Keratinocyte (primary cell): ENCODE results near the gene MSI2. TPM values are rescaled to one million over a fixed set of nuclear protein-coding genes. Genes with fewer than 3 reads are reported as not detected.

Experiments
- DNase-seq: peaks from one replicate; pipeline ENCODE4 v3.0.0-alpha.2; 2011; ENCODE audit warnings: low read depth, missing footprints, low spot score
- FAIRE-seq: peaks from 2 replicates; lab custom pipeline; 2011; peaks lifted over from hg19 to GRCh38; lab: Jason Lieb, UNC
- H2AFZ ChIP-seq: 2 replicates; pipeline ENCODE4 v1.6.0; 2012; ENCODE audit warnings: low read length, control low read depth, inconsistent platforms; ENCODE audit not compliant: control insufficient read depth
- H3K27ac ChIP-seq: 2 replicates; pipeline ENCODE4 v1.5.1; 2011; ENCODE audit warnings: low read length; ENCODE audit not compliant: control insufficient read depth, insufficient read depth
- H3K27me3 ChIP-seq: 3 replicates; pipeline ENCODE4 v1.6.0; 2011; ENCODE audit warnings: low read length; ENCODE audit not compliant: control insufficient read depth, insufficient read depth; ENCODE audit errors: extremely low read depth
- H3K36me3 ChIP-seq, 2 experiments: 2 replicates in 1 of 2; 3 replicates in 1 of 2; pipeline ENCODE4 v1.5.1; 2011; ENCODE audit warnings: low read length in 2 of 2, mild to moderate bottlenecking in 1 of 2; ENCODE audit not compliant: control insufficient read depth in 2 of 2, insufficient read depth in 2 of 2; ENCODE audit errors: extremely low read depth in 1 of 2
- H3K4me1 ChIP-seq: 3 replicates; pipeline ENCODE4 v1.5.1; 2011; ENCODE audit warnings: low read length; ENCODE audit not compliant: control insufficient read depth, insufficient read depth; ENCODE audit errors: extremely low read depth
- H3K4me2 ChIP-seq: 3 replicates; pipeline ENCODE4 v1.6.0; 2011; ENCODE audit warnings: low read depth, low read length; ENCODE audit not compliant: control insufficient read depth, insufficient read depth; ENCODE audit errors: extremely low read depth
- H3K4me3 ChIP-seq, 3 experiments: fragments of 200-600 bp in 1 of 3; sonication (generic) in 1 of 3; 2 replicates in 2 of 3; 3 replicates in 1 of 3; pipeline ENCODE4 v1.5.1; 2011 to 2016; ENCODE audit warnings: low read length in 3 of 3, mild to moderate bottlenecking in 3 of 3, control low read depth in 2 of 3, inconsistent platforms in 1 of 3, low read depth in 1 of 3, mixed read lengths in 1 of 3, mixed run types in 1 of 3, moderate library complexity in 1 of 3; ENCODE audit not compliant: control insufficient read depth in 2 of 3, insufficient read depth in 2 of 3; ENCODE audit errors: extremely low read depth in 1 of 3
- H3K79me2 ChIP-seq: 2 replicates; pipeline ENCODE4 v1.6.0; 2012; ENCODE audit warnings: low read length; ENCODE audit not compliant: control insufficient read depth, insufficient read depth
- H3K9ac ChIP-seq: 3 replicates; pipeline ENCODE4 v1.6.0; 2011; ENCODE audit warnings: low read length; ENCODE audit not compliant: control insufficient read depth, insufficient read depth; ENCODE audit errors: extremely low read depth
- H3K9me1 ChIP-seq: 3 replicates; pipeline ENCODE4 v1.6.0; 2011; ENCODE audit warnings: low read length; ENCODE audit not compliant: control insufficient read depth, insufficient read depth; ENCODE audit errors: extremely low read depth
- H3K9me3 ChIP-seq: 2 replicates; pipeline ENCODE4 v1.5.1; 2012; ENCODE audit warnings: low read depth, low read length; ENCODE audit not compliant: control insufficient read depth
- H4K20me1 ChIP-seq: 3 replicates; pipeline ENCODE4 v1.6.0; 2011; ENCODE audit warnings: low read length; ENCODE audit not compliant: control insufficient read depth, insufficient read depth; ENCODE audit errors: extremely low read depth
- CTCF ChIP-seq, 3 experiments: IDR thresholded peaks in 1 of 3; conservative IDR thresholded peaks in 1 of 3; optimal IDR thresholded peaks in 1 of 3; 2 replicates in 2 of 3; 3 replicates in 1 of 3; pipeline versions ENCODE3 to v1.5.1; 2011; ENCODE audit warnings: low read length in 3 of 3, mild to moderate bottlenecking in 3 of 3, moderate library complexity in 2 of 3, control low read depth in 1 of 3, inconsistent platforms in 1 of 3; ENCODE audit not compliant: insufficient read depth in 2 of 3; ENCODE audit errors: extremely low read depth in 1 of 3
- EZH2 ChIP-seq: IDR thresholded peaks from one replicate; pipeline ENCODE4 v1.6.1; 2012; ENCODE audit warnings: inconsistent platforms, mild to moderate bottlenecking, low read length, moderate library complexity
- dilution Hi-C: fragments of 300-500 bp; cut with MboI; formaldehyde crosslinking; loops from one replicate; pipeline ENCODE4 v1.7.0; 2020; ENCODE audit warnings: low sequenced_read_pairs; ENCODE audit not compliant: extremely low pct_ligation_motif_present
- polyA plus RNA-seq, 5 experiments: library from polyadenylated mRNA; depleted of rRNA in 3 of 5; stranded (reverse) in 3 of 5; stranded (forward) in 1 of 5; unstranded in 1 of 5; fragments of >200 nt; gene quantifications; 1 replicate in 1 of 5; 2 replicates in 3 of 5; 3 replicates in 1 of 5; pipeline versions ENCODE4 v1.2.1 to v1.2.3, GENCODE V29; 2011 to 2012; ENCODE audit warnings: missing spikeins in 2 of 5, low read depth in 1 of 5, low replicate concordance in 1 of 5

MSI2 gene
- polyA plus RNA-seq, 1 donor (not counting 4 experiments of a cell fraction or from before 2014, with no cell fraction given): 22.3 TPM

- FAIRE-seq (no peak), DNase-seq (no peak)
- Histone ChIP-seq H2AFZ (no peak overlapping the region), H3K4me2 (no peak overlapping the region), H3K9ac (no peak overlapping the region), H3K4me1 (no peaks in the 10 kb centered on the region), H4K20me1 (peaks cover 4% of the 10 kb centered on the region), H3K9me1 (no peaks in the 10 kb centered on the region), H3K36me3 (no peaks in the 10 kb centered on the region), H3K79me2 (no peaks in the 10 kb centered on the region), H3K4me3 (no peak overlapping the region), H3K27ac (no peak overlapping the region), H3K9me3 (no peaks in the 10 kb centered on the region), H3K27me3 (no peaks in the 10 kb centered on the region)
- dilution Hi-C loops: no loop called here
- no peak for TF ChIP-seq EZH2
- TF ChIP-seq CTCF (optimal IDR thresholded peaks at IDR 0.05 in 1 of 3, IDR thresholded peaks at IDR 0.05 in 1 of 3, conservative IDR thresholded peaks at IDR 0.05 in 1 of 3; ENCODE audit: extremely low read depth in 1 of 3, insufficient read depth in 2 of 3, low read length in 3 of 3): no peak
Observed at GRCh38 chr17:57338257-57338914, 82.1 kb downstream of the MSI2 start.

- no peak overlapping the region for H2AFZ ChIP-seq
- H3K27ac ChIP-seq: no peak overlapping the region
- no peaks in the 10 kb centered on the region for H3K9me3 ChIP-seq
- H3K9me1 ChIP-seq: no peaks in the 10 kb centered on the region
- no peaks in the 10 kb centered on the region for H3K4me1 ChIP-seq
- no peak overlapping the region for H3K9ac ChIP-seq
- no peak for TF ChIP-seq CTCF (optimal IDR thresholded peaks at IDR 0.05 in 1 of 3, IDR thresholded peaks at IDR 0.05 in 1 of 3, conservative IDR thresholded peaks at IDR 0.05 in 1 of 3; ENCODE audit: extremely low read depth in 1 of 3, insufficient read depth in 2 of 3, low read length in 3 of 3)
- TF ChIP-seq EZH2: no peak
- H4K20me1 ChIP-seq: peaks cover 3% of the 10 kb centered on the region
- H3K27me3 ChIP-seq: no peaks in the 10 kb centered on the region
- FAIRE-seq (no peak), DNase-seq (no peak)
- no peak overlapping the region for H3K4me3 ChIP-seq
- peaks cover 0 to 1% of the 10 kb centered on the region in 2 experiments for H3K36me3 ChIP-seq
- dilution Hi-C loops: no loop called here
- no peaks in the 10 kb centered on the region for H3K79me2 ChIP-seq
- no peak overlapping the region for H3K4me2 ChIP-seq
Observed at GRCh38 chr17:57340160-57340981, 84.0 kb downstream of the MSI2 start.
